HG02973 (cell line): Measurements from ENCODE around the gene HSFX3.
"Not testable (repeated sequence)": the region's sequence is repeated elsewhere in the genome, so short reads cannot be mapped to it uniquely, and the experiment has no call there.

Source experiments
- ATAC-seq: cut with Tn5 transposase; IDR thresholded peaks from one replicate; pipeline ENCODE4 v1.9.1; 2021; ENCODE audit warnings: moderate library complexity; ENCODE audit not compliant: unreplicated experiment

The HSFX3 gene

GRCh38 chrX:149545545-149546543, 3.9 kb downstream of the HSFX3 start:
- not testable (repeated sequence) for ATAC-seq

GRCh38 chrX:149541521-149542047, 8.1 kb downstream of the HSFX3 start:
- no peak for ATAC-seq

- ATAC-seq = peak; percentile 62
Measured at GRCh38 chrX:149540621-149541520, 8.9 kb downstream of the HSFX3 start, which contains the start of gene EOLA1. TSS of gene EOLA1 (plus strand) at chrX:149541012. CDS start at chrX:149545631, 4,619 bp downstream.

GRCh38 chrX:149540131-149540620, 9.5 kb downstream of the HSFX3 start:
- peak; percentile 25 for ATAC-seq

- ATAC-seq = peak; percentile 38
Measured at GRCh38 chrX:149539283-149540130, 10.2 kb downstream of the HSFX3 start.

GRCh38 chrX:149537474-149537873, 12.2 kb downstream of the HSFX3 start:
- ATAC-seq = not testable (repeated sequence)

- not testable (repeated sequence) for ATAC-seq
Measured at GRCh38 chrX:149534926-149535602, 14.7 kb downstream of the HSFX3 start.

GRCh38 chrX:149533999-149534398, 15.7 kb downstream of the HSFX3 start:
- not testable (repeated sequence) for ATAC-seq

GRCh38 chrX:149532868-149533267, 16.9 kb downstream of the HSFX3 start:
- ATAC-seq = not testable (repeated sequence)

- peak; percentile 73 for ATAC-seq
Measured at GRCh38 chrX:149531599-149531998, 18.1 kb downstream of the HSFX3 start.

GRCh38 chrX:149528381-149528780, 21.3 kb downstream of the HSFX3 start:
- no peak for ATAC-seq

- ATAC-seq = no peak
Measured at GRCh38 chrX:149527705-149528104, 22.0 kb downstream of the HSFX3 start.

GRCh38 chrX:149526318-149527033, 23.2 kb downstream of the HSFX3 start:
- ATAC-seq = not testable (repeated sequence)

- peak; percentile 29 for ATAC-seq
Measured at GRCh38 chrX:149525903-149526302, 23.8 kb downstream of the HSFX3 start.

- peak; percentile 94 for ATAC-seq
Measured at GRCh38 chrX:149525389-149525788, 24.3 kb downstream of the HSFX3 start.

- no peak for ATAC-seq
Measured at GRCh38 chrX:149522916-149523315, 26.8 kb downstream of the HSFX3 start.

- no peak for ATAC-seq
Measured at GRCh38 chrX:149521438-149521837, 28.3 kb downstream of the HSFX3 start.

GRCh38 chrX:149520636-149521277, 29.0 kb downstream of the HSFX3 start:
- not testable (repeated sequence) for ATAC-seq
